Nephron (organoid): ENCODE measurements around the gene S100PBP.

Experiments
- H3K27ac Mint-ChIP-seq, 3 experiments: 2 replicates each; pipeline ENCODE4 v1.8.0; 2020; ENCODE audit warnings: mixed read lengths in 3 of 3, mild to moderate bottlenecking in 2 of 3, moderate library complexity in 1 of 3
- H3K27me3 Mint-ChIP-seq: 2 replicates; pipeline ENCODE4 v1.8.0; 2021; ENCODE audit warnings: low read depth, mild to moderate bottlenecking, moderate library complexity, mixed read lengths
- H3K36me3 Mint-ChIP-seq: 2 replicates; pipeline ENCODE4 v1.8.0; 2020; ENCODE audit warnings: low read depth, mixed read lengths
- H3K4me1 Mint-ChIP-seq: 2 replicates; pipeline ENCODE4 v1.8.0; 2020; ENCODE audit warnings: mixed read lengths
- H3K4me3 Mint-ChIP-seq, 3 experiments: 2 replicates each; pipeline ENCODE4 v1.8.0; 2020; ENCODE audit warnings: mild to moderate bottlenecking in 3 of 3, mixed read lengths in 3 of 3, moderate library complexity in 2 of 3
- H3K9me3 Mint-ChIP-seq: 2 replicates; pipeline ENCODE4 v1.8.0; 2020; ENCODE audit warnings: mixed read lengths
- CTCF ChIP-seq, 3 experiments: fragments of 200-600 bp; sonication (generic); IDR thresholded peaks; one replicate each; pipeline ENCODE4 v1.5.0; 2021; ENCODE audit warnings: antibody characterized with exemption in 3 of 3; ENCODE audit not compliant: unreplicated experiment in 3 of 3

The S100PBP gene

GRCh38 chr1:32858136-32858535 lies 40.7 kb downstream of the S100PBP start:
- H3K9me3 Mint-ChIP-seq = no peaks in the 10 kb centered on the region
- H3K27me3 Mint-ChIP-seq = no peaks in the 10 kb centered on the region
- peaks cover 48% of the 10 kb centered on the region for H3K4me1 Mint-ChIP-seq
- peak overlapping the region; percentile 20 to 72 (median 33) for H3K27ac Mint-ChIP-seq
- H3K36me3 Mint-ChIP-seq = peaks cover 68% of the 10 kb centered on the region
- no peak for TF ChIP-seq CTCF (IDR thresholded peaks at IDR 0.05; ENCODE audit: unreplicated experiment in 3 of 3)
- no peak overlapping the region for H3K4me3 Mint-ChIP-seq

GRCh38 chr1:32858791-32859190 lies 41.3 kb downstream of the S100PBP start:
- peaks cover 54% of the 10 kb centered on the region for H3K4me1 Mint-ChIP-seq
- H3K27ac Mint-ChIP-seq = peak overlapping the region; percentile 7 to 72 (median 59)
- H3K27me3 Mint-ChIP-seq = no peaks in the 10 kb centered on the region
- TF ChIP-seq CTCF (IDR thresholded peaks at IDR 0.05; ENCODE audit: unreplicated experiment in 3 of 3) = no peak
- peaks cover 68% of the 10 kb centered on the region for H3K36me3 Mint-ChIP-seq
- H3K9me3 Mint-ChIP-seq = no peaks in the 10 kb centered on the region
- no peak overlapping the region for H3K4me3 Mint-ChIP-seq

GRCh38 chr1:32859915-32860314 lies 42.5 kb downstream of the S100PBP start:
- TF ChIP-seq CTCF (IDR thresholded peaks at IDR 0.05; ENCODE audit: unreplicated experiment in 3 of 3) = no peak
- H3K36me3 Mint-ChIP-seq = peaks cover 68% of the 10 kb centered on the region
- no peaks in the 10 kb centered on the region for H3K27me3 Mint-ChIP-seq
- peak overlapping the region in 1 of 3 experiments; percentile 42 for H3K27ac Mint-ChIP-seq
- H3K4me3 Mint-ChIP-seq = no peak overlapping the region
- no peaks in the 10 kb centered on the region for H3K9me3 Mint-ChIP-seq
- H3K4me1 Mint-ChIP-seq = peaks cover 61% of the 10 kb centered on the region

- peaks cover 62% of the 10 kb centered on the region for H3K4me1 Mint-ChIP-seq
- H3K36me3 Mint-ChIP-seq = peaks cover 65% of the 10 kb centered on the region
- H3K4me3 Mint-ChIP-seq = peak overlapping the region in 1 of 3 experiments; percentile 12
- TF ChIP-seq CTCF (IDR thresholded peaks at IDR 0.05; ENCODE audit: unreplicated experiment in 3 of 3) = no peak
- peak overlapping the region in 1 of 3 experiments; percentile 42 for H3K27ac Mint-ChIP-seq
- no peaks in the 10 kb centered on the region for H3K27me3 Mint-ChIP-seq
- no peaks in the 10 kb centered on the region for H3K9me3 Mint-ChIP-seq
These were observed 43.1 kb downstream of the S100PBP start for GRCh38 chr1:32860566-32860965.

- Mint-ChIP-seq H3K36me3 (peaks cover 61% of the 10 kb centered on the region), H3K4me1 (peaks cover 75% of the 10 kb centered on the region), H3K9me3 (no peaks in the 10 kb centered on the region), H3K4me3 (no peak overlapping the region), H3K27ac (peak overlapping the region; percentile 31 to 44 (median 31)), H3K27me3 (no peaks in the 10 kb centered on the region)
- TF ChIP-seq CTCF (IDR thresholded peaks at IDR 0.05; ENCODE audit: unreplicated experiment in 3 of 3) = no peak
These were observed 44.6 kb downstream of the S100PBP start for GRCh38 chr1:32861904-32862695.
